ENCODE results near the gene RIC3. TPM values are rescaled to one million over a fixed set of nuclear protein-coding genes. Genes with fewer than 3 reads are reported as not detected.

The RIC3 gene
- polyA plus RNA-seq, 1 donor from 2014 or later: 5.5 TPM

DNA sequence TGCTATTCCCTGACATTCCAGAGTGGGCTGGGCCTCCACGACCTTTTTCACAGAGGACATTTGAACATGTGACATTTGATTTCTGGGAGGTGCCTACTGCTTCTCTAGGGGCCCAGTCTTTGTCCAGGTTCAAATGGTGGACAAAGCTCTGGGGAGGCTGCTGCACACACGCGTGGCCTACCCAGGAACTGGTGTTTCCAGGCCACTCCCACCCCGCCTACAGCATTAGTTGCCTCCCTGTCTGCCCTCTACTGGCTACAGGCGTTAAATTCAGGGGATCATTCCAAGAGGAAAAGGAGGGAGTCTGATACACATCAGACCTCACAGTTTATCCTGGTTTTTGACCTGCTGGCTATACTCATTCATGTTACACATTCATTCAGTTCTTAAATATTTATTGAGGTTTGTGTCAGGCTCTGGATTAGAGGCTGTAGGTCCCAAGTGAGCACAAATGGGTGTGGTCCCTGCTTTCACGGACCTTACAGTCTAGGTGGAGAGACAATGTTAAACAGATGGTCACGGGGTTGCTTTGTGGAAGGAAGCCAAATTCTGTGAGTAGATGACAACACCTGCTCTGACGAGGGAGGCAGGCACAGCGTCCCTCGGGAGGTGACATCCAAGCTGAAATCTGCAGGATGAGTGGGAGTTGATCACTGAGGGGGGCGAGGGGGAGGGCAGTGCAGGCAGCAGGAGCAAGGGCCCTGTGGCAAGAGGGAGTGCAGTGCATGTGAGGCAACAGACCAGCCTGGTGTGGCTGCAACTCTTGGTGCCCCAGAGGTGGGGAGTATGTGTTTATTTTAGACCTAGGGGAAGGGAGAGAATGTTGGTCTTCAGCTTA is 76.0 kb downstream of the RIC3 start:
- Mint-ChIP-seq H3K27ac (no peak overlapping the region), H3K4me1 (peaks cover 4 to 7% (median 6%) of the 10 kb centered on the region in 3 donors)

DNA sequence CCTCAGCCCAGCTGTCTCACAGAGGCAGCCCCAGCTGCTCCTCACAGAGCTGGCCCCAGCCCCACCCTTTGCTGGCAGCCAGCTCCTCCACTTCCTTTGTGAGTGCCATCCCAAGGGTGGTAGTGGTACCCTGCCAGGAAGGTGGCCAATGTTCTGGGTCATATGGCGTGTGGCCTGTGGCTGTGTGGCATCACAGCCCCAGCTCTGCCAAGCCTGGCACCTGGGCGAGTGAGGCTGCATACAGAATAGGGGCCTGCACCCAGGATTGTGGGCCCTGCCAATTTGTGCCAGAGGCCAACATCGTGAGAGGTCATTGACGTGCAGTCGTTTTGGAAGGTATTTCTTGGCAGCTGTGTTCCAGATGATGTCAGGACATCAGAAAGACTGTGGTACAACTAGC is 77.1 kb downstream of the RIC3 start:
- Mint-ChIP-seq H3K9me3 (no peaks in the 10 kb centered on the region), H3K36me3 (no peaks in the 10 kb centered on the region), H3K27me3 (peaks cover 12% of the 10 kb centered on the region), H3K4me1 (peaks cover 4 to 7% (median 6%) of the 10 kb centered on the region in 3 donors), H3K27ac (no peak overlapping the region), H3K4me3 (no peak overlapping the region)

More for the DNA sequence above, 76.0 kb downstream of the RIC3 start:
- Mint-ChIP-seq H3K36me3 (no peaks in the 10 kb centered on the region), H3K27me3 (peaks cover 7% of the 10 kb centered on the region), H3K9me3 (no peaks in the 10 kb centered on the region), H3K4me3 (no peak overlapping the region)

DNA sequence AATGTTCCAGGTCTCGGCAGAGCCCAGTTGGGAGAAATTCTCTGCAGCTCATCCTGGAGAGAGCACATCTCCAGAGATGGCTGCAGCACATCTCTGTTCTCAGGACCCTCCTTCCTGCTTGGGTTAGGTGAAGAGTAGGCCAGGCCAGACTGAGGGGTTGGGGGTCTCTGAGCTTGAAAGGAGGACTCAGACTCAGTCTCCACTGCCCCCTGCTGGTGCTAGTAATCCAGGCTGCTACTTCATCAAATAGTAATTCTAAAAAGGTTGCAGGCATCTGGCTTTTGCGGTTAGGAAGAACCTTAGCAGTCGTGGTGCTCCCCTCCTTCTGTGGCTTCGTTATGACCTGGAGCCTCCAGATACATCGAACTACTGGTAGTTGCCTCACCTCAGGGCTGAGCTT is 78.1 kb downstream of the RIC3 start:
- Mint-ChIP-seq H3K27ac (no peak overlapping the region), H3K4me3 (no peak overlapping the region), H3K4me1 (peaks cover 4 to 7% (median 6%) of the 10 kb centered on the region in 3 donors), H3K27me3 (peaks cover 20% of the 10 kb centered on the region), H3K36me3 (no peaks in the 10 kb centered on the region), H3K9me3 (no peaks in the 10 kb centered on the region)

DNA sequence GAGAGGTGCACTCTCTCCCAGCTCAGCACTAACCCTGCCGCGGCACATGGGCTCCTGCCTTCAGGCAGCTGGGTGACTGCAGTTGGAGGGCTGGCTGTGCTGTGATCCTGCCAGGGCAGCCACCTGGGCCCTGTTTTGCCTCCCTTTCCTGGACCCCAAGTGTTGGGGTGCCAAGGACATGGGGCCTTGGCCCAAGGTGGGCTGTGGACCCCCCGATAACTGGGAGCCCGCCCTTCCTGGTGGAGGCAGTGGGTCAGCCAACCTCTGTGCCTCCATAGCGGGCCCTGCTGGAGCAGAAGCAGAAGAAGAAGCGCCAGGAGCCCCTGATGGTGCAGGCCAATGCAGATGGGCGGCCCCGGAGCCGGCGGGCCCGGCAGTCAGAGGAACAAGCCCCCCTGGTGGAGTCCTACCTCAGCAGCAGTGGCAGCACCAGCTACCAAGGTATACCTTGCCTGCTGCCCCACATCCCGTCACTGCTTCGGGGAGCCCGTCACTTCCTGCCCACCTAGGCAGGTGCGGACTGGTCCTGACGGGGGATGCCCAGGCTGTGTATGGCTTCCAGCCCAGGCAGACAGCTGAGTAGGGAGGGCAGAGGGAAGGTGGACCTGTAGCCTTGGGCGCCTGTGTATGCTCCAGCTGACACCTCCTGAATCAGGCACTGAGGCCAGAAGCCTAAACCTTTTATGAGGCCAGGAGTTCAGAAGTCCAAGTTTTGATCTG is 78.9 kb downstream of the RIC3 start:
- H3K27me3 Mint-ChIP-seq: peaks cover 23% of the 10 kb centered on the region
- peaks cover 4 to 6% (median 4%) of the 10 kb centered on the region in 3 donors for H3K4me1 Mint-ChIP-seq
- H3K36me3 Mint-ChIP-seq: no peaks in the 10 kb centered on the region
- H3K4me3 Mint-ChIP-seq: no peak overlapping the region
- no peak overlapping the region for H3K27ac Mint-ChIP-seq
- H3K9me3 Mint-ChIP-seq: no peaks in the 10 kb centered on the region

DNA sequence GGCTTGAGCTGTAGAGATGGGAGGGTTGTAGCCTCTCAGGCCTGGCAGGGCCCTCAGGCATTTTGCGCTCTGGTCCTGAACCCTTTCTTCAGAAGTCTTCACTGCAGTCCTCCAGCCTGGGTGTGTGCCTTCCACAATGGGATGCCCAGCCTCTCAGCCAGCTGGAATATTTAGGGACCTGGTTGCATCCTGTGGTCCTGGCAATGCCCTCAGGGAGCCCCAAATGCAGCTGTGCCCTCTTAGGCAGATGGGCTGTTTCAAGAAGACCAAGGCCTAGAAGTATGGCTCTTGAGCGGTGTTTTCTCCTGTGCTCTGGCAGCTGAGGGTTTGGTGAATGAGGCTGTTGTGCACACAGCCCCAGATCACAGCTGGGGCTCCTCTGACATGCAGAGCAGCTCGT is 81.1 kb downstream of the RIC3 start:
- Mint-ChIP-seq H3K27ac (no peak overlapping the region), H3K36me3 (no peaks in the 10 kb centered on the region), H3K4me3 (no peak overlapping the region), H3K27me3 (peaks cover 40% of the 10 kb centered on the region), H3K4me1 (peaks cover 2 to 3% (median 3%) of the 10 kb centered on the region in 3 donors), H3K9me3 (no peaks in the 10 kb centered on the region)

DNA sequence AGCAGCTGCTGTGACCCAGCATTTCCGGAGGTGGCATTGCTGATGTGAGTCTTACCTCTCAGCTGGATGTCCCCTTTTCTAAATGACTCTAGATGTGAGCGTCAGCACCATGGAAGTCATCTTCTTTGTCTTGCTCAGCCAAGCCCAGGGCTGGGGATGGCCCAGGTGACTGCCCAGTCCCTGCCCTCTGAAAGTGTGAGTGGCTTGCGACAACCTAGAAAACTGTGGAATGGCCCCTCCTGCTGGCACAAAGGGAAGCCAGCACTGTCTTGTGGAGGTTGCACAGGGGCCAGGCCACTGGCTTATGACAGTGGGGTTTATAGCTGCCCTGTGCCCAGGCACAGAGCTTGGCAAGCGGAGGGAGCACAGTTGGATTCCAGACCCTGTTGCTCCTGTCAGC is 81.6 kb downstream of the RIC3 start:
- no peaks in the 10 kb centered on the region for H3K9me3 Mint-ChIP-seq
- H3K4me1 Mint-ChIP-seq: peaks cover 0 to 2% (median 0%) of the 10 kb centered on the region in 3 donors
- H3K27ac Mint-ChIP-seq: no peak overlapping the region
- peaks cover 45% of the 10 kb centered on the region for H3K27me3 Mint-ChIP-seq
- no peaks in the 10 kb centered on the region for H3K36me3 Mint-ChIP-seq
- H3K4me3 Mint-ChIP-seq: no peak overlapping the region

DNA sequence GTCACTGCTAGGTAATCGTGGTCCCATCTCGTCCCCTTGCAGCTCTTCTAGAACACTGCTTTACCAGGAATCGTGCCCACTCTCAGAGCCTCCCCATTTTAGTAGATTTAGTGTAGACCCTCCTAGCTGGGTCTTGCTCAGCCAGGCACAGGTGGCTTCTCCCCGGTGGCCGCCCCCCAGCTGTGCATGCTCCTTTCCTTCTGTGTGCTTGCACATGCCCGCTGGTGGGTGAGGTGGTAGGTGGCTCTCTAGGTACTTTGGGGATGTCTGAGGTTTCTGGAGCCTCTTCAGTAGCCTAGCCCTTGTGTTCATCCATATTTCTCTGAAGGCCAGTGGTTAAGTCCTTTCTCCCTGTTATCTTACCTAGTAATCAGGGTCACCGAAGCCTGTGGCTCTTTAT is 82.3 kb downstream of the RIC3 start:
- H3K4me1 Mint-ChIP-seq: peaks cover 0 to 3% (median 0%) of the 10 kb centered on the region in 3 donors
- H3K36me3 Mint-ChIP-seq: no peaks in the 10 kb centered on the region
- no peak overlapping the region for H3K4me3 Mint-ChIP-seq
- no peak overlapping the region for H3K27ac Mint-ChIP-seq
- no peaks in the 10 kb centered on the region for H3K9me3 Mint-ChIP-seq
- H3K27me3 Mint-ChIP-seq: peaks cover 51% of the 10 kb centered on the region

DNA sequence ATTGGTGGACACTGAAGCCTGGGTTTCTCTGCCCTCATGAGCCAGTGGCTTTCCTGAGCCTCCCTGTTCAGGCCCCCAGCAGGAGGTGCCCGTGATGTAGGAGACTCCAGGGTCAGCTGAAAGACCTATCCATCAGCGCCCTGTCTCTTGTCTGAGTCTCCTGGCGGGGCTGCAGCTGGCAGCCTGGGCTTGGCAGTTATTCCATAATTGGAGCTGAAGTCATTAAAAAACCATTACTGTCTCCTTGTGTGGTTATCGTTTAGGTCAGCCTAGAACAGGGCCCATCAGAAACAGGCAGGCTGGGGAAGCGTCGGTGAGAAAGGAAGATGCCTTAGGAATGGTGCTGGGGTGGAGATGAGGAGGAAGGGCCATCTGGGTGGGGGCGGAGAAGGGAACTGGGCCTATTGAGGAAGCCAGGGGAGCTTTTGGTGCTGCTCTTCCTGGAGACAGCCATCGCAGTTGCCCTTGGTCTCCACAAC is 82.8 kb downstream of the RIC3 start:
- H3K36me3 Mint-ChIP-seq: no peaks in the 10 kb centered on the region
- H3K4me1 Mint-ChIP-seq: peaks cover 0 to 3% (median 0%) of the 10 kb centered on the region in 3 donors
- H3K9me3 Mint-ChIP-seq: no peaks in the 10 kb centered on the region
- H3K4me3 Mint-ChIP-seq: peak overlapping the region in 1 of 4 donors; percentile 60
- H3K27me3 Mint-ChIP-seq: peaks cover 52% of the 10 kb centered on the region
- H3K27ac Mint-ChIP-seq: no peak overlapping the region

DNA sequence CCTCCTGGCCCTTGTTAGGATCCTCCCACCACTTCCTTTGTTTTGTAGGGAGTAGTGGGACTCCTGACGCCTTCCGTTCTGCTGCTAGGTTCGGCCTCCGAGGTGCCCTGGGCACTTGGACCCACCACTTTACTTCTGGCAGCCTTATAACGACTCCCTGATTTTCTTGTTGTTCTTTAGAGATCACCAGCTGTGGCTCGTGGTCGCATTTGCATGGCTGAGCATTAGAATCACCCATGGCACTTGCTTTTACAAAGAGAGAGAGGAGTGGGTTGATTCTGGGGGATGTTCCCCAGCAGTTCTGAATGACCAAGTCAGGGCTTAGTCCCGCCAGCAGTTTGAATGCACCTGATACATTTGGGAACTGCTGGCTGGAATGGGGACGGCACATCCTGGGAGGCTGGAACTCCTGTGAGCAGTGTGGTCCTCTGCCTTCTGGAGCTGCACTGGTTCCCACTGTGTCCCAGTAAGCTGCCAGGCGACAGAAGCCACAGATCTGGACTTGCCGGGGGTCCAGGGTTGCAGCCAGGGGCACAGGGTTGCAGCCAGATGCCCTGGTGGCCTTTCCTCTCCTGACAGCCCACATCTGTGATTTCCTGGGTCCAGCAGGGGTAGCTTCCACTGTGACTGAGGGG is 83.7 kb downstream of the RIC3 start:
- H3K4me3 Mint-ChIP-seq: no peak overlapping the region
- H3K9me3 Mint-ChIP-seq: no peaks in the 10 kb centered on the region
- H3K36me3 Mint-ChIP-seq: no peaks in the 10 kb centered on the region
- peaks cover 58% of the 10 kb centered on the region for H3K27me3 Mint-ChIP-seq
- peaks cover 0 to 3% (median 2%) of the 10 kb centered on the region in 3 donors for H3K4me1 Mint-ChIP-seq
- no peak overlapping the region for H3K27ac Mint-ChIP-seq

DNA sequence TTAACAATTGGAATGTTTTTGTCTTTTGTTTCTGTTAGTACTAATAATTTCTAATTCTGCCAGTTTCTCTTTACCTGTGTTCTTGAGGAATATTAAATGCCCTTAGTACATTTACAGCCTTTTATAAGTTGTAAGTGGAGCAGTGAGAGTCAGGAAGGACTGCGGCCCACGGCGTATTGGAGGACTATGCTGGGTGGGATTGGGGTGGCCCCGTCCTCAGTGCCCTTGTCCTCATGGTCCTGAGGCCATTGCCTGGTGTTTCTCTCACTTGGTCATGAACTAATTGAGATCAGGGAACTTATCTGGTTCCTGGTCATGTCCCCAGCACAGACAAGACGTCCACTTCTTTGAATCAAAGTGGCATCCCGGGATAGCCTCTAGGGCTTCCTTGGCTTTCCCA is 84.5 kb downstream of the RIC3 start:
- H3K9me3 Mint-ChIP-seq: no peaks in the 10 kb centered on the region
- no peak overlapping the region for H3K4me3 Mint-ChIP-seq
- H3K27me3 Mint-ChIP-seq: peaks cover 58% of the 10 kb centered on the region
- H3K27ac Mint-ChIP-seq: no peak overlapping the region
- H3K4me1 Mint-ChIP-seq: peaks cover 0 to 3% (median 2%) of the 10 kb centered on the region in 3 donors
- no peaks in the 10 kb centered on the region for H3K36me3 Mint-ChIP-seq

DNA sequence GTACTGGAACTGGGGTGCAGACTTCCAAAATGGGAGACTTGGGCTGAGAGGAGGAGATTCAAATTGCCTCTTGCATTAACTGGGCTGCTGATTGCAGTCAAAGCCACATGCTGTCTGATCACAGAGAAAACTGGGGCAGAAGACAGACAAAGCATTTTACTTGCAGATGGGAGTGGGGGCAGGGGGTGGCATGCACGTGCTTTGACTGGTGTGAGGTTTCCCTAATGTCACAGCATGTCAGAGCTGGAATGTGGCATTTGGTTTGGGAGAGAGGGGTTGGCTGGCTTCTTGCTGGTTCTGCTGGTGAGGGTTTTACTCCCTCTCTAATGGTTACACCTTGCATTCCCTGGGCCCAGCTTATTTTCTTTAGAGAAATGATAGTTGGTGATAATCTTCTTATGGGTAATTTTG is 84.9 kb downstream of the RIC3 start:
- no peaks in the 10 kb centered on the region for H3K36me3 Mint-ChIP-seq
- no peak overlapping the region for H3K4me3 Mint-ChIP-seq
- H3K4me1 Mint-ChIP-seq: peaks cover 0 to 3% (median 2%) of the 10 kb centered on the region in 3 donors
- H3K27me3 Mint-ChIP-seq: peaks cover 58% of the 10 kb centered on the region
- no peaks in the 10 kb centered on the region for H3K9me3 Mint-ChIP-seq
- H3K27ac Mint-ChIP-seq: no peak overlapping the region

DNA sequence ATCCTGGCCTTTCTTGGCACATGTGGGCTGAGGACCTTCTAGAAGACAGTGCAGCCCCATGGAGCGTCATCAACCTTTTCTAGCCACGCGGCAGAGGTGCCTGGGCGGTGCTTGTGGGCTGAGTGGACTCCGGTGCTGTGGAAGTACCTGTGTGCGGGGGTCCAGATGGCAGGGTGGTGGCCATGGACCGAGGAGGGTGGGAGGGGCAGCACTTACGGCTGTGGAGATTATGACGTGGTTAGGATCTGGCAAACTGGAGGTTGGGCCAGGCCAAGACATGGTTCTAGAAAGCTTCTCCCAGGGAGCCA is 85.8 kb downstream of the RIC3 start:
- H3K27me3 Mint-ChIP-seq: peaks cover 51% of the 10 kb centered on the region
- H3K9me3 Mint-ChIP-seq: no peaks in the 10 kb centered on the region
- no peak overlapping the region for H3K4me3 Mint-ChIP-seq
- H3K4me1 Mint-ChIP-seq: peaks cover 0 to 3% (median 2%) of the 10 kb centered on the region in 3 donors
- H3K36me3 Mint-ChIP-seq: no peaks in the 10 kb centered on the region
- no peak overlapping the region for H3K27ac Mint-ChIP-seq

DNA sequence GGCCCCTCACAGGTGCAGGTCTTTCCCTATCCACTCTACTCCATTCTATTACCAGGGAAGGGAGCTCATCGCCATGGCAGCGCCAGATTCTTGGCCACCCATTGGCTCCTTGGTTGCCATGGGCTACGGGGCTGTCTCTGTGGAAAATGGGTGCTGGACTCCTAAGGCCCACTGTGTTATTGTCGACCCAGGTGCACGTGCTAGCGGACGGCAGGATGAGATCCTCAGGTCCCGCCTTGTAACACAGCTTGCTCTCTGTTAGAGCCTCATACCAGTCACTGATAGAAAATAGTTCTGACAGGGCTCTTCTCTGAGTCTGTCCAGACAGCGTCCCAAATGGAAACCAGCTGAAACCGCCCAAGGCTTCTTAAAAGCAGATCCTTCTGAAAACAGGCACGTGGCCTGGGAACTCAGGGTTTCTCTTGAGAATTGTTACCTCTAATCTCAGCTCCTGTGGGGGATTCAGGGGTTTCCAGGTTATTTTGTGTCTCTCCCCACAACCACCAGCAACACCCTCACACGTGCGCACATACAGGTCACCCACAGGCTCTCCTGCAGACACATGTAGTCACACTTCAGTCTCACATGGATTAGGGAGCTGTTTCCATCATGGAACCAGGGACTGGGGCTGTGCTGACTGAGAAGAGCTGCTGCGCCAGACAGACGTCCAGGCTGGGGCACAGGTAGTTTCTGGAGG is 86.3 kb downstream of the RIC3 start:
- peaks cover 0 to 3% (median 2%) of the 10 kb centered on the region in 3 donors for H3K4me1 Mint-ChIP-seq
- no peaks in the 10 kb centered on the region for H3K36me3 Mint-ChIP-seq
- no peaks in the 10 kb centered on the region for H3K9me3 Mint-ChIP-seq
- no peak overlapping the region for H3K27ac Mint-ChIP-seq
- H3K27me3 Mint-ChIP-seq: peaks cover 52% of the 10 kb centered on the region
- peak overlapping the region in 2 of 4 donors; percentile 48 to 83 for H3K4me3 Mint-ChIP-seq

DNA sequence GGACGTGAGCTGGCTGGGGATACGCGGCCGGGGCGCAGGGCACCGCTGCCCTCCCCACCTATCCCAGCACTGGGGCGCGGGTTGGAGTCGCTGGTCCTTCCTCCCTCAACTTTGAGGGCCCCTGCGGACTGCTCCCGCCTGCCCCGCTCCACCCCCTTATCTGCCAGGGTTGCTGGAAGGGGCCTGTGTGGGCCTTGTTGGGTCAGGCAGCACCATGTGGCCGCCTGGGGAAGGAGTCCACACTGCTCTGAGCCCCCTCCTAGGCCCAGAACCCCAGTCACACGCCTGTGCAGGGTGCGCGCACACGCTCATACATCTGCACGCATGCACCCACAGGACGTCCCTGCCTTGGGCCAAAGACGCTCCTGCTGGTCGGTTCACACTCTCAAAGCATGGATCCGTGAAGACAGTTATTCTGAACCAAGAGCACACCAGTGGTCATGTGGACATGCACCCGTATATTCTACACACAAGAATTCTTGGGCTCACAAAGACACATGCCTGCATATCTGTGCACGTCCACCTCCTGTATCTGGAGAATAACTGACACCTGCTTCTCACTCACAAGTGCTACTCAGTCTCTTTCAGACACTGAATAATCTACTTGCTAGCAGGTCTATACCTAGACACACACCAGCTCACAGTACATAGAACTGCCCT is 87.1 kb downstream of the RIC3 start:
- Mint-ChIP-seq H3K27me3 (peaks cover 48% of the 10 kb centered on the region), H3K27ac (no peak overlapping the region), H3K9me3 (no peaks in the 10 kb centered on the region), H3K4me1 (peaks cover 0 to 3% (median 2%) of the 10 kb centered on the region in 3 donors), H3K36me3 (no peaks in the 10 kb centered on the region), H3K4me3 (peak overlapping the region; percentile 48 to 83 (median 70))

All from IgD-negative memory B cell (primary cell).